Measurements from ENCODE around the gene TH.

The TH gene

DNA sequence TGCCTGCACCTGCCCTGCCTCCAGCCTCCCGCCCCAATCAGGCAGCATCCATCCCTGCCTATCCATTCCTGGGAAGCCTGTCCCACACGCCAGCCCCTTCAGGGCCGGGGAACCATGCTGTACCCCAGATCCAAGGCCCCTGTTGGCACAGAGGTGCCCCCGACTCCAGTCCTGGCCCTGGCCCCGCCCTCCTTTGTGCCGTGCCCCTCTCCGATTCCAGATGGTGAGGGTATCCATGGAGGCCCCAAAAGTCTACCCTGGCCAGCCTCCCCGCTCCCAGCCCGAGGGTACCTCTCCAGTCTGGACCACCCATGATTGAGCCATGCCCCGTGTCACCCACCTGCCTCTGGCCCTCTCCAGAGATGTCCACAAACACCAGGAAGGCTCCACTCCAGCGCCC lies 2.7 kb upstream of the TH start:
- H3K4me3 ChIP-seq (ENCODE audit: low read length) = no peak overlapping the region
- TF ChIP-seq, protein P1, sequence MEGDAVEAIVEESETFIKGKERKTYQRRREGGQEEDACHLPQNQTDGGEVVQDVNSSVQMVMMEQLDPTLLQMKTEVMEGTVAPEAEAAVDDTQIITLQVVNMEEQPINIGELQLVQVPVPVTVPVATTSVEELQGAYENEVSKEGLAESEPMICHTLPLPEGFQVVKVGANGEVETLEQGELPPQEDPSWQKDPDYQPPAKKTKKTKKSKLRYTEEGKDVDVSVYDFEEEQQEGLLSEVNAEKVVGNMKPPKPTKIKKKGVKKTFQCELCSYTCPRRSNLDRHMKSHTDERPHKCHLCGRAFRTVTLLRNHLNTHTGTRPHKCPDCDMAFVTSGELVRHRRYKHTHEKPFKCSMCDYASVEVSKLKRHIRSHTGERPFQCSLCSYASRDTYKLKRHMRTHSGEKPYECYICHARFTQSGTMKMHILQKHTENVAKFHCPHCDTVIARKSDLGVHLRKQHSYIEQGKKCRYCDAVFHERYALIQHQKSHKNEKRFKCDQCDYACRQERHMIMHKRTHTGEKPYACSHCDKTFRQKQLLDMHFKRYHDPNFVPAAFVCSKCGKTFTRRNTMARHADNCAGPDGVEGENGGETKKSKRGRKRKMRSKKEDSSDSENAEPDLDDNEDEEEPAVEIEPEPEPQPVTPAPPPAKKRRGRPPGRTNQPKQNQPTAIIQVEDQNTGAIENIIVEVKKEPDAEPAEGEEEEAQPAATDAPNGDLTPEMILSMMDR (conservative IDR thresholded peaks at IDR 0.05; ENCODE audit: low read depth, low read length) = no peak
- no peak for DNase-seq (ENCODE audit: low read depth)

DNA sequence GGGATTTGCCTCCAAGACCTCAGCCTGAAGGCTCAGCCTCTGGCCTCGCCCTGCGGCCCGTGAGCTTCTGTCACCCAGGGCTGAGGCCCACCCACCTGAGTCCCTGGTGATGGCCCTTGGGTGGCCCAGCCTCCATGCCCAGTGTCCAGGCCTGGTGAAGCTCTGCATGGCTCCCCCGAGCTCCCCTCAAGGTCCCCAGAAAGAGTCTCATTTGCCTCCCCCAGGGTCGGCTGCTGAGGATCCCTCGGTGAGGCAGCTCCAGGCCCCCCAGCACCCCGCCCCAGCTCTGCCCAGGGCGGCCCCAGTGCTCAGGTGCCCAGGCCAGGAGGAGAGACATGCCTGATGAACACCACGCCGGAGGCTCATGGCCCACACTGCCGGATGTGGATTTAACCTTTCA lies 2.1 kb upstream of the TH start:
- no peak for DNase-seq (ENCODE audit: low read depth)
- H3K4me3 ChIP-seq (ENCODE audit: low read length) = no peak overlapping the region
- TF ChIP-seq, protein P1 (conservative IDR thresholded peaks at IDR 0.05; ENCODE audit: low read depth, low read length) = no peak

DNA sequence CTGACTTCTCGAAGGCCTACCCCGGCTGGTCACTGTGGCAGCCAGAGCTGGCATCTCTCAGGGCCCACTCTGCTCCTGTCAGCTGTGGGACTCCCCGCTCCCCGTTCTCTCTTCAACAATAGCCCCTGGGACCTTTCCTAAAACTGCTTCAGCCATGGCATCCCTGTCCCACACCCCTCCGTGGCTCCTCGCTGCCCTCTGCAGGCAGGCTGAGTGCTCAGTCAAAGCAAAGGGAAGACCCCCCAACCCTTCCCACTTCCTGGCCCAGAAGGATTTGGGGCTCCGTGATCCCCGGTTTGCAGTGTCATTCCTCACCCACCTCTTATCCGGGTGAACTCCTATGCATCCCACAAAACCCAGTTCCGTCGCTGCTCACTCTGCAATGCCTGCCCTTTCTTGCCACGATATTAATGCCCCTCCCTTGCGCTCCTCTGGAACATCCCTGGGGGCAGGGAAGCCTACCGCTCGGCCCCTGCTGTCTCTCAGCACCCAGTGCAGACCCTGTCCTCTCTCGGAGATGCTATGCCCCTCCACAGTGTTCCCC lies 1.6 kb upstream of the TH start:
- no peak for DNase-seq (ENCODE audit: low read depth)
- TF ChIP-seq, protein P1 (conservative IDR thresholded peaks at IDR 0.05; ENCODE audit: low read depth, low read length) = peak; percentile 71
- no peak overlapping the region for H3K4me3 ChIP-seq (ENCODE audit: low read length)

DNA sequence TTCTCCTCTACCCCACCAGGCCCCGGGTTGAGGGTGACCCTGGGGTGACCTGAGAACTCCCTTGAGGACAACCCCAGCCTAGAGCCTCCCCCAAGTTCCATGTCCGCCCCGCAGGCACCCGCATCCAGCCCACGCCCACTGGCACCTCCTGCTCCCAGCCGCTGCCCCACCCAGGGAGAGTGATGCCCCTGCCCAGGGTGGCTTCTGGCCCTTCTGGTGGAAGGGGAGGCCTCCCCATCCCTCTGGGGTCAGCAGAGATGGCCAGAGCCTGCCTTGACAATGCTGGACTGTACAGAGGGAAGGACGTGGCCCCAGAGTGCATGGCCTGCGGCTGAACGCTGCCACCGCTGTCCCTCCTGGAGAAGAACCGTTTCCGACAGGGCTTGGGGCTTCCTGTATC lies 1.1 kb upstream of the TH start:
- DNase-seq (ENCODE audit: low read depth) = no peak
- TF ChIP-seq, protein P1 (conservative IDR thresholded peaks at IDR 0.05; ENCODE audit: low read depth, low read length) = no peak
- no peak overlapping the region for H3K4me3 ChIP-seq (ENCODE audit: low read length)

DNA sequence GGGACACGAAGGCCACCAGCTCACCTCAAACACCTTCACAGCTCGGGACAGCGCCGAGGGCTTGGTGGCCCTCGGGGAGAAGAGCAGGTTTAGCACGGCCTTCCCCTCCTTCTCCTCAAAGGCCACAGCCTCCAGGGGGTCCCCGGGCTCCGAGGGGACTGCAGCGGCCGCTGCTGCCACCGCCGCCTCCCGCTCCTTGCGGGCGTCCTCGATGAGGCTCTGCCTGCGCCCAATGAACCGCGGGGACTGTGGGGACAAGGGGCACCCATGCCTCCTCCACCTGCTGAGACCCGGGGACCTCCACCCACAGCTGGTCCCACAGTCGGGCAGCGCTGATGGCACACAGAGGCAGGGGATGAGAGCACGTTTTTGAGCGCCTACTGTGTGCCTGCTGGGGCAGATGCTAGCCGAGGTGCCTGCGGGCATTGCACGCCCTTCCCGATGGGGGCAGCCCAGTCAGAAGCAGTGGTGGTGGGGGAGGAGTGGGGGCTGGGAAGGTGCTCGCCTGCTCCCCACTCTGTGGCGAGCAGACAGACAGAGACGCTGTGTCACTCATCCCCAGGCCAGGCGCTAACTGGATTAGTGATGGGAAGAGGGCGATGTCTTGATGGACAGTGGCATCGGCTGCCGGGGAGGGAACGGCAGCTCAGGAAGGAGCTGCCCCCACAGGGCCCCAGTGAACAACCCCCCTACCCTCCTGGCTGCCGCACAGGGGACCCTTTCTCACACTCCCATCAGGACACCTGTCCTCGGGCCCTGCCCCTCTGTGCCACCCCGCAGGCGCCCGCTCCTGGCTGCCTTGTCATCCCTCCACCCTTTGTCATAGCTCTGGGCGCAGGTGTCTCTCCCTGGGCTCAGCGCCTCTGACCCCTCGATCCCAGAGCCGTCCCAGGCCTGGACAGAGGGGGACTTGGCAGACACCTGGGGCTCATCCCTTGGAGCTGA lies 1.7 kb downstream of the TH start:
- no peak overlapping the region for H3K4me3 ChIP-seq (ENCODE audit: low read length)
- no peak for DNase-seq (ENCODE audit: low read depth)
- TF ChIP-seq, protein P1 (conservative IDR thresholded peaks at IDR 0.05; ENCODE audit: low read depth, low read length) = no peak

DNA sequence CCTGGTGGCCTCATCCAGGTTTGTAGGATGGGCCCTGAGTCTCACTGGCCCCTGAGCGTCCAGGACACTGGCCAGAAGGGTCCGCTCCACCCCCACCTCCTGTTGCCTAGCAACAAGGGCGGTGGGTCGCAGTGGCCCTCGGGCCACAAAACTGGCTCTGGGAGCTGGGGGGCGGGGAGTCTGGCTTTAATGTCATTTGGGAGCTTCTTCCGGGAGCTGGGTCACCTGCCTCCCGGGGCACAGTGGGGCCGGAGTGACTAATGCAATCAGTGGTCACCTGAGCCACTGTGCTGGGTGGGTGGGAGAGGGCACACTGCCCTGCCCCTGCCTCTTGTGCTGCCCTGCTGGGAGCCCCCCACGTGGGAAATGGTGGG lies 2.6 kb downstream of the TH start:
- DNase-seq (ENCODE audit: low read depth) = no peak
- no peak overlapping the region for H3K4me3 ChIP-seq (ENCODE audit: low read length)
- TF ChIP-seq, protein P1 (conservative IDR thresholded peaks at IDR 0.05; ENCODE audit: low read depth, low read length) = no peak
